ENCODE data around the gene C1orf56. TPM values are rescaled to one million over a fixed set of nuclear protein-coding genes. Genes with fewer than 3 reads are reported as not detected.

The C1orf56 gene
- total RNA-seq, 1 experiment from 2014 or later, result 2.8 TPM

- POLR2A ChIA-PET (ENCODE audit: unreplicated experiment), result interaction anchor here (0.5 kb wide), 1 partner anchor 92 kb away, joined by 4 read pairs; the partner anchor contains the start of gene CERS2
Measured at GRCh38 chr1:151067185-151067584, 19.6 kb downstream of the C1orf56 start.

GRCh38 chr1:151069103-151069486 is 21.5 kb downstream of the C1orf56 start:
- Histone ChIP-seq H2AFZ (ENCODE audit: low read length) (no peak overlapping the region), H3K4me3 (ENCODE audit: low read length) (no peak overlapping the region), H3K36me3 (ENCODE audit: low read depth, low read length) (no peaks in the 10 kb centered on the region; the same call in 1 of the 2 replicates), H3K4me2 (ENCODE audit: low read length) (no peak overlapping the region), H4K20me1 (ENCODE audit: low read length) (no peaks in the 10 kb centered on the region), H3K27ac (ENCODE audit: low read length) (peak overlapping the region; percentile 86), H3K9me3 (ENCODE audit: low read length) (no peaks in the 10 kb centered on the region), H3K4me1 (ENCODE audit: insufficient read depth, low read length) (peaks cover 14% of the 10 kb centered on the region), H3F3A (ENCODE audit: low read length, unreplicated experiment) (peaks cover 16% of the 10 kb centered on the region), H3K9me2 (replicated peaks; ENCODE audit: low read length) (no peaks in the 10 kb centered on the region), H3K9ac (ENCODE audit: low read length) (no peak overlapping the region), H3K79me2 (ENCODE audit: low read length) (peaks cover 27% of the 10 kb centered on the region), H3K27me3 (ENCODE audit: low read length) (no peaks in the 10 kb centered on the region)
- no peak for TF ChIP-seq CTCF (conservative IDR thresholded peaks at IDR 0.05; ENCODE audit: low read depth, low read length)
- TF ChIP-seq EZH2 (IDR thresholded peaks at IDR 0.05; ENCODE audit: low read length, unreplicated experiment), result no peak
- TF ChIP-seq EZH2phosphoT487 (IDR thresholded peaks at IDR 0.05; ENCODE audit: borderline replicate concordance, low read length), result no peak
- DNase-seq (no peak), ATAC-seq (no peak)
- ChIA-PET CTCF (no interaction called here), POLR2A (ENCODE audit: unreplicated experiment) (no interaction called here)
- BruUV-seq (replicated peaks), result no TSS peak
- intact Hi-C loops (cut with micrococcal nuclease), result no loop called here

More at GRCh38 chr1:151067185-151067584, 19.6 kb downstream of the C1orf56 start:
- Histone ChIP-seq H4K20me1 (ENCODE audit: low read length) (no peaks in the 10 kb centered on the region), H3K4me3 (ENCODE audit: low read length) (no peak overlapping the region), H3K36me3 (ENCODE audit: low read depth, low read length) (no peaks in the 10 kb centered on the region; the same call in 1 of the 2 replicates), H3K27me3 (ENCODE audit: low read length) (no peaks in the 10 kb centered on the region), H3K9me2 (replicated peaks; ENCODE audit: low read length) (no peaks in the 10 kb centered on the region), H3K79me2 (ENCODE audit: low read length) (peaks cover 43% of the 10 kb centered on the region), H3K9ac (ENCODE audit: low read length) (no peak overlapping the region), H3F3A (ENCODE audit: low read length, unreplicated experiment) (peaks cover 16% of the 10 kb centered on the region), H3K27ac (ENCODE audit: low read length) (no peak overlapping the region), H3K4me1 (ENCODE audit: insufficient read depth, low read length) (peaks cover 21% of the 10 kb centered on the region), H3K9me3 (ENCODE audit: low read length) (no peaks in the 10 kb centered on the region), H3K4me2 (ENCODE audit: low read length) (no peak overlapping the region), H2AFZ (ENCODE audit: low read length) (no peak overlapping the region)
- no TSS peak for BruUV-seq (replicated peaks)
- no peak for TF ChIP-seq CTCF (conservative IDR thresholded peaks at IDR 0.05; ENCODE audit: low read depth, low read length)
- ATAC-seq, result no peak
- no peak for DNase-seq
- CTCF ChIA-PET, result no interaction called here
- intact Hi-C loops (cut with micrococcal nuclease), result no loop called here

- DNase-seq, result peak; percentile 91
- ATAC-seq, result peak; percentile 93
- ChIA-PET CTCF (interaction anchor here (1.0 kb wide), 3 partner anchors 13 to 29 kb away, joined by 3 to 5 read pairs (median 5); no protein-coding TSS in a partner anchor), POLR2A (ENCODE audit: unreplicated experiment) (interaction anchor here (0.5 to 1.0 kb wide), 2 partner anchors 64 to 119 kb away, joined by 3 to 4 read pairs; partner anchors contain the start of genes MINDY1 and VPS72)
- H3K4me1 ChIP-seq (ENCODE audit: insufficient read depth, low read length), result peaks cover 14% of the 10 kb centered on the region
- peak within 1 kb of the TSS; percentile 95 for H3K4me2 ChIP-seq (ENCODE audit: low read length)
- H3K79me2 ChIP-seq (ENCODE audit: low read length), result peaks cover 12% of the 10 kb centered on the region
- H3K9ac ChIP-seq (ENCODE audit: low read length), result peak within 1 kb of the TSS; percentile 94
- H3K27me3 ChIP-seq (ENCODE audit: low read length), result no peaks in the 10 kb centered on the region
- no peak for TF ChIP-seq EZH2phosphoT487 (IDR thresholded peaks at IDR 0.05; ENCODE audit: borderline replicate concordance, low read length)
- peak; percentile 85 for TF ChIP-seq CTCF (conservative IDR thresholded peaks at IDR 0.05; ENCODE audit: low read depth, low read length)
- H3K9me2 ChIP-seq (replicated peaks; ENCODE audit: low read length), result no peaks in the 10 kb centered on the region
- peak within 1 kb of the TSS; percentile 88 for H3K4me3 ChIP-seq (ENCODE audit: low read length)
- H3K36me3 ChIP-seq (ENCODE audit: low read depth, low read length), result no peaks in the 10 kb centered on the region
- peak within 1 kb of the TSS; percentile 86 for H3K27ac ChIP-seq (ENCODE audit: low read length)
- peaks cover 16% of the 10 kb centered on the region for H3F3A ChIP-seq (ENCODE audit: low read length, unreplicated experiment)
- intact Hi-C loops (cut with micrococcal nuclease), result loop anchor here (1.0 kb wide), 1 partner anchor 10 kb away; the partner anchor contains the start of gene MLLT11
- BruUV-seq (replicated peaks), result TSS peak; percentile 80
- H3K9me3 ChIP-seq (ENCODE audit: low read length), result no peaks in the 10 kb centered on the region
- peak within 1 kb of the TSS; percentile 99 for H2AFZ ChIP-seq (ENCODE audit: low read length)
- no peaks in the 10 kb centered on the region for H4K20me1 ChIP-seq (ENCODE audit: low read length)
Measured at GRCh38 chr1:151070474-151071276, 23.1 kb downstream of the C1orf56 start, which contains the start of gene GABPB2. TSS of gene GABPB2 (plus strand) at chr1:151070761. CDS start at chr1:151088190, 17,429 bp downstream.

All from PC-3 (cell line).